Right lobe of liver (tissue), 4 donors: ENCODE results near the gene RASL10A.

ENCODE experiments used
- POLR2A ChIP-seq: fragments of 450-650 bp; IDR thresholded peaks from one replicate; pipeline ENCODE4 v1.6.1; 2017; ENCODE audit warnings: antibody characterized with exemption, mild to moderate bottlenecking
- TF ChIP-seq, protein P1 (sequence below), 4 donors: fragments of 200-600 bp in 3 of 4; fragments of 450-650 bp in 1 of 4; IDR thresholded peaks; one replicate each; pipeline versions ENCODE4 v1.5.1 to v1.8.0; 2016 to 2022; ENCODE audit warnings: antibody characterized with exemption in 4 of 4, mild to moderate bottlenecking in 2 of 4
- donor health status: DM: no; HTN: no; CAD: no.
- donor health status: DM: no; HTN: no; CAD: no.
- donor health status: DM: no; HTN: yes; CAD: no.

DNA sequence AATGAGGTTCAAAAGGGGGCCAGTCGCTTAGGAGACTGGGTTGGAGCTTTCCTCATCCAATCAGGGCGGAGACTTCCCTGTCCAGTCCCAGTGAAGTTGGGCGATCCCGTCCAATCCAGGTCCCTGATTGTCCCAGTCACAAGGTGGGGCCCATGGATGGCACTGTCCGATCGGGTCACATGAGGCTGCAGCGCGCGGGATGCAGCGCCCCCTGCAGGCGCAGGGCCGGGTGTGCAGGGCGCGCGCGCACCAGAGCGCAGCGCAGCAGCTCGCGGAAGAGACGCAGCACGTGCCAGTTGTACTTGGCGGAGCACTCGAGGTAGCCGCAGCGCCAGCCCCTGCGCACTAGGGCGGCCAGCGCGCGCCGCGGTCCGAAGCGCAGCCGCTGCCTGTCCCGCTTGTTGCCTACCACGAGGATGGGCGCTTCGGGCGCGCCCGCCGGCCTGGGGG lies 2.3 kb downstream of the RASL10A start:
- TF ChIP-seq, protein P1, sequence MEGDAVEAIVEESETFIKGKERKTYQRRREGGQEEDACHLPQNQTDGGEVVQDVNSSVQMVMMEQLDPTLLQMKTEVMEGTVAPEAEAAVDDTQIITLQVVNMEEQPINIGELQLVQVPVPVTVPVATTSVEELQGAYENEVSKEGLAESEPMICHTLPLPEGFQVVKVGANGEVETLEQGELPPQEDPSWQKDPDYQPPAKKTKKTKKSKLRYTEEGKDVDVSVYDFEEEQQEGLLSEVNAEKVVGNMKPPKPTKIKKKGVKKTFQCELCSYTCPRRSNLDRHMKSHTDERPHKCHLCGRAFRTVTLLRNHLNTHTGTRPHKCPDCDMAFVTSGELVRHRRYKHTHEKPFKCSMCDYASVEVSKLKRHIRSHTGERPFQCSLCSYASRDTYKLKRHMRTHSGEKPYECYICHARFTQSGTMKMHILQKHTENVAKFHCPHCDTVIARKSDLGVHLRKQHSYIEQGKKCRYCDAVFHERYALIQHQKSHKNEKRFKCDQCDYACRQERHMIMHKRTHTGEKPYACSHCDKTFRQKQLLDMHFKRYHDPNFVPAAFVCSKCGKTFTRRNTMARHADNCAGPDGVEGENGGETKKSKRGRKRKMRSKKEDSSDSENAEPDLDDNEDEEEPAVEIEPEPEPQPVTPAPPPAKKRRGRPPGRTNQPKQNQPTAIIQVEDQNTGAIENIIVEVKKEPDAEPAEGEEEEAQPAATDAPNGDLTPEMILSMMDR (IDR thresholded peaks at IDR 0.05), result peak; percentile 39 to 62 (median 48)
- no peak for TF ChIP-seq POLR2A
